Thyroid gland (tissue), 4 donors: Measurements from ENCODE around the gene OR56A3. TPM values are rescaled to one million over a fixed set of nuclear protein-coding genes. Genes with fewer than 3 reads are reported as not detected.
"Not testable (repeated sequence)": the region's sequence is repeated elsewhere in the genome, so short reads cannot be mapped to it uniquely, and the experiment has no call there.

Source experiments
- DNase-seq, 2 donors: peaks; one replicate each; pipeline ENCODE4 v3.0.0-alpha.2; 2019
- H3K27ac ChIP-seq, 3 donors: fragments of 200-600 bp; sonication (generic); 1 replicate in 2 of 3; 2 replicates in 1 of 3; pipeline ENCODE4 v1.5.1; 2016 to 2019; ENCODE audit warnings: mild to moderate bottlenecking in 1 of 3, moderate library complexity in 1 of 3
- H3K27me3 ChIP-seq: fragments of 200-600 bp; sonication (generic); one replicate; pipeline ENCODE4 v1.5.1; 2019
- H3K36me3 ChIP-seq, 2 donors: fragments of 200-600 bp; sonication (generic); one replicate each; pipeline ENCODE4 v1.5.1; 2016 to 2019
- H3K4me1 ChIP-seq, 2 donors: fragments of 200-600 bp; sonication (generic); one replicate each; pipeline ENCODE4 v1.5.1; 2017 to 2019
- H3K4me3 ChIP-seq, 3 donors: fragments of 200-600 bp; sonication (generic); replicated peaks in 1 of 3; 1 replicate in 2 of 3; 2 replicates in 1 of 3; pipeline ENCODE4 v1.5.1; 2016; ENCODE audit warnings: mild to moderate bottlenecking in 1 of 3
- H3K9me3 ChIP-seq: fragments of 200-600 bp; sonication (generic); one replicate; pipeline ENCODE4 v1.5.1; 2017
- CTCF ChIP-seq, 6 experiments: fragments of 200-600 bp in 3 of 6; fragments of 450-650 bp in 3 of 6; sonication (generic) in 3 of 6; IDR thresholded peaks; one replicate each; pipeline ENCODE4 v1.5.1; 2016 to 2019; ENCODE audit warnings: antibody characterized with exemption in 6 of 6, mild to moderate bottlenecking in 2 of 6, inconsistent platforms in 1 of 6, moderate library complexity in 1 of 6
- POLR2A ChIP-seq, 2 donors: fragments of 450-650 bp; IDR thresholded peaks; one replicate each; pipeline ENCODE4 v1.6.1; 2017; ENCODE audit warnings: antibody characterized with exemption in 2 of 2, mild to moderate bottlenecking in 2 of 2, moderate library complexity in 1 of 2
- WGBS, 2 donors: methylation state at CpG; one replicate each; pipeline ENCODE4 v1.1.5; 2017; 5-methylcytosine and 5-hydroxymethylcytosine counted together
- intact Hi-C: fragments of 100-400 bp; cut with DNase I; formaldehyde crosslinking; loops from one replicate; pipeline ENCODE4 v1.15.1; 2023
- total RNA-seq, 4 donors: library from RNA; depleted of rRNA; stranded (reverse); fragments of >200 nt; gene quantifications; one replicate each; pipeline ENCODE4 v1.2.3, GENCODE V29; 2016

Gene OR56A3
- total RNA-seq, 4 donors from 2014 or later = not detected

GRCh38 chr11:5937868-5938602 is 4.0 kb upstream of the OR56A3 start:
- intact Hi-C loops = no loop called here
- Histone ChIP-seq H3K27ac (no peak overlapping the region), H3K27me3 (no peaks in the 10 kb centered on the region), H3K36me3 (no peaks in the 10 kb centered on the region), H3K9me3 (no peaks in the 10 kb centered on the region), H3K4me3 (no peak overlapping the region), H3K4me1 (no peaks in the 10 kb centered on the region)
- WGBS, 2 donors = 89 to 95% methylated on average over 39 of the region's 39 CpGs
- TF ChIP-seq CTCF (IDR thresholded peaks at IDR 0.05) (no peak), POLR2A (IDR thresholded peaks at IDR 0.05) (no peak)
- no peak for DNase-seq

GRCh38 chr11:5938603-5938965 is 3.5 kb upstream of the OR56A3 start:
- WGBS, 2 donors = 76 to 85% methylated on average over 21 of the region's 21 CpGs
- DNase-seq = no peak
- Histone ChIP-seq H3K4me1 (no peaks in the 10 kb centered on the region), H3K27me3 (no peaks in the 10 kb centered on the region), H3K4me3 (no peak overlapping the region), H3K36me3 (no peaks in the 10 kb centered on the region), H3K27ac (no peak overlapping the region), H3K9me3 (no peaks in the 10 kb centered on the region)
- TF ChIP-seq CTCF (IDR thresholded peaks at IDR 0.05) (no peak), POLR2A (IDR thresholded peaks at IDR 0.05) (no peak)
- intact Hi-C loops = no loop called here

- Histone ChIP-seq H3K27ac (no peak overlapping the region), H3K4me3 (no peak overlapping the region), H3K36me3 (no peaks in the 10 kb centered on the region), H3K27me3 (no peaks in the 10 kb centered on the region), H3K4me1 (no peaks in the 10 kb centered on the region), H3K9me3 (no peaks in the 10 kb centered on the region)
- intact Hi-C loops = no loop called here
- WGBS, 2 donors = 94 to 95% methylated on average over 2 of the region's 2 CpGs
- DNase-seq = no peak
- TF ChIP-seq POLR2A (IDR thresholded peaks at IDR 0.05) (no peak), CTCF (IDR thresholded peaks at IDR 0.05) (no peak)
Observed at GRCh38 chr11:5940748-5941147, 1.3 kb upstream of the OR56A3 start.

- Histone ChIP-seq H3K27me3 (no peaks in the 10 kb centered on the region), H3K4me3 (no peak overlapping the region), H3K36me3 (no peaks in the 10 kb centered on the region), H3K27ac (no peak overlapping the region), H3K4me1 (no peaks in the 10 kb centered on the region), H3K9me3 (no peaks in the 10 kb centered on the region)
- no peak for TF ChIP-seq POLR2A (IDR thresholded peaks at IDR 0.05)
- TF ChIP-seq CTCF (IDR thresholded peaks at IDR 0.05) = no peak
- intact Hi-C loops = no loop called here
- 81% methylated on average over 3 of the region's 3 CpGs for WGBS, 2 donors
- DNase-seq = no peak
Observed at GRCh38 chr11:5955586-5955985, 13.5 kb downstream of the OR56A3 start.

GRCh38 chr11:5960704-5961320 is 18.8 kb downstream of the OR56A3 start:
- H3K4me3 ChIP-seq, H3K4me1 ChIP-seq, H3K27ac ChIP-seq, DNase-seq, H3K36me3 ChIP-seq, H3K9me3 ChIP-seq, H3K27me3 ChIP-seq, intact Hi-C loops: not testable (repeated sequence)
- WGBS, 2 donors = 85 to 93% methylated on average over 7 to 14 of the region's 40 CpGs
